ENCODE measurements around the gene CFAP53.
A peak's percentile ranks its signal among the peaks of the same experiment; 100 is the strongest.
"Not testable (repeated sequence)": the region's sequence is repeated elsewhere in the genome, so short reads cannot be mapped to it uniquely, and the experiment has no call there.

Gene CFAP53

GRCh38 chr18:50268022-50268747 lies 1.9 kb upstream of the CFAP53 start:
- peak in 1 of 2 donors; percentile 56 for DNase-seq

DNA sequence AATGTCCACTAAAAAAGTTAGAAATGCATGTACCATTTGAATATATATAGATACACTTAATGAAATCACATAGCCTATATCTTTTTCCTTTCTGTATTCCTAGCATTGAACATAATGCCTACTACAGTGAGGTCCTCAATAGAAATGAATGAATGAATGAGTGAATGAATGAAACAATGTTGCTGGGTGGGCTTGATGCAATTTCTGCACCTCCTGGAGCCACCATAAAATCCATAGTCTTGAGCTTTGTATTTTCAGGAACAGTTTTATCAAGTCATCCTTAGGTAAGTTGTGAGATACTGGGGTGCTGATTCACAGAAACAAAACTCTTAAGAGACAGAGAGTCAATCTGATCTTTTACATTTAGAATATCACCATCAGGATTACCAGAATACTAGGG lies 3.3 kb downstream of the CFAP53 start:
- no peak for DNase-seq

DNA sequence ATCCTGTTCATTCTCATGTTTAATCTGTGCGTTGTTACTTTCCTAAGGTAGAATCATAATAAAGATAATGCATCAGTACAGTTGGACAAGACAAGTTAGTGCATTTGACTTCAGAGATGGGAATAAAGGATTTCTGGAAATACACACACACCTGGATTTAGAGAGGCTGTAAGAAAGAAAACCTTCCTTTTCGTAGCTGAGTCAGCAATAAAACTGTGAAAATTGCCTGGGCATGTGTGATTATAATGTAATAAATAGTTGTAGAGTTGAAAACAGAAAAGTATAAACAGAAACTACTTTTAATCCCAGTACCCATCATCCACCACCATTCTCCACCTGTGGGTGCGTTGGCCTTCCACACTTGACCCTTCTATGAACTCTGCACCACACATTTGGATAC lies 15.4 kb downstream of the CFAP53 start:
- DNase-seq = no peak

GRCh38 chr18:50249576-50249975 lies 16.7 kb downstream of the CFAP53 start:
- DNase-seq = no peak

GRCh38 chr18:50247561-50247960 lies 18.7 kb downstream of the CFAP53 start:
- DNase-seq = no peak

GRCh38 chr18:50241768-50242167 lies 24.5 kb downstream of the CFAP53 start:
- DNase-seq = not testable (repeated sequence)

DNA sequence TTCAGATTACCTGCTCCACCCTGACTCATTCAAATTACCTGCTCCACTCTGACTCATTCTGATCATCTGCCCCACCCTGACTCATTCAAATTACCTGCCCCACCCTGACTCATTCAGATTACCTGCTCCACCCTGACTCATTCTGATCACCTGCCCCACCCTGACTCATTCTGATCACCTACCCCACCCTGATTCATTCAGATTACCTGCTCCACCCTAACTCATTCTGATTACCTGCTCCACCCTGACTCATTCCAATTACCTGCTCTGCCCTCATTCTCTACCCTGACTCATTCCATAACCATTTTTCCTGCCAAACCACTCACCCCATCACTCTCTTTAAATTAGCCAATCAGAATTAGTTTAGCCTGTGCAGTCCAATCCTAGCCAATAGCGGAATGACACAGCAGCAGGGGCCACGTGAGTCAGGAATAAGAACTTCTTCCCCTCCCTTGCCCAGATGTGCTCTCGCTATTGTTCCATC lies 26.2 kb downstream of the CFAP53 start:
- no peak for DNase-seq

DNA sequence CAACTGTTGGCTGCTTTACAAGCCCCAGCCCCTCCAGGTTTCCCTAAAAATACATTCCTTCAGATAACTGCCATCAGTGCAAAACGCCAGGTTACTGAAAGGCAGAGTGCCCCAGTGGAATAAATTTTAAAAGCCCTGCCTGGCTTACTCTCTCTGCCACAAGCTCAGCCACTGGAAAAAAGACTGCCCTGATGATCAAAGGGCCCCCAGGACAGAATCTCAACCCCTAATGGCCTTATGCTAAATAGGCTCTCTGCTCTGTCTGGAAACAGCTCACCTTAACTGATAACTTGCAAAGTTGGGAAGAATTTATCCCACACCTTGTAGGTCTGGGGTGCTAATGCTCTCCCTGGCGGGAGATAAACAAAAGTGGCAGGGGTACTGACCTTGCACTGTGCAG lies 33.9 kb downstream of the CFAP53 start:
- DNase-seq = no peak

- no peak for DNase-seq
Measured at GRCh38 chr18:50231621-50232020, 34.7 kb downstream of the CFAP53 start.

DNA sequence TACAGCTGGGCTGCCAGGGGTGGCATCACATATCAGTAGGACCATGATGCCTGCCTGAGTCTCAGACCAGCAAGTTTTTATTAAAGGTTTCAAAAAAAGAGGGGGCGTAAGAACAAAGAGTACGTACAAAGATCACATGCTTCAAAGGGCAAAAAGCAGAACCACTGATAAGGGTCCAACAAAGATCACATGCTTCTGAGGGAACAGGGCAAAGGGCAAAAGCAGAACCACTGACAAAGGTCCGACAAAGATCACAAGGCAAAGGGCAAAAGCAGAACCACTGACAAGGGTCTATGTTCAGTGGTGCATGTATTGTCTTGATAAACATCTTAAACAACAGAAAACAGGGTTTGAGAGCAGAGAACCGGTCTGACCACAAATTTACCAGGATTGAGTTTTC lies 46.0 kb downstream of the CFAP53 start:
- DNase-seq = not testable (repeated sequence)

GRCh38 chr18:50218432-50219197 lies 47.7 kb downstream of the CFAP53 start:
- peak in 1 of 2 donors; percentile 1 for DNase-seq

DNA sequence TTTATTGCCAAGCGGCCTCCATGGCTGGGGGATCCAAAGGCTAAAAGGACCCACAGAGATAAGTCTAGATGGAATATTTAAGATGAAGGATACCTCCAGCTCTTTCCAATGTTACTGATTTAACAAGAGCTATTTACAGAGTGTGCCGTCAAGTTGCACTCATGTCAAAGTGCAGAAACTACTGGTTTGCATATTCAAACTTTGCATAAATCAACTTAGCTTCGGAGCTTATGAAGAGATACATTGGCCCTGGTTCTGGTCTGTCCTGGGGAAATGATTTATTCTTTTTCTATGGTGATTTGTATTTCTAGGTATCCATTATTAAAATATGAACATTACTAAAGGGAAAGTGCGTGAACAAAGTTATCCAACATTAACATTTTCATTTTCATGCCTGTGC lies 57.0 kb downstream of the CFAP53 start:
- no peak for DNase-seq

DNA sequence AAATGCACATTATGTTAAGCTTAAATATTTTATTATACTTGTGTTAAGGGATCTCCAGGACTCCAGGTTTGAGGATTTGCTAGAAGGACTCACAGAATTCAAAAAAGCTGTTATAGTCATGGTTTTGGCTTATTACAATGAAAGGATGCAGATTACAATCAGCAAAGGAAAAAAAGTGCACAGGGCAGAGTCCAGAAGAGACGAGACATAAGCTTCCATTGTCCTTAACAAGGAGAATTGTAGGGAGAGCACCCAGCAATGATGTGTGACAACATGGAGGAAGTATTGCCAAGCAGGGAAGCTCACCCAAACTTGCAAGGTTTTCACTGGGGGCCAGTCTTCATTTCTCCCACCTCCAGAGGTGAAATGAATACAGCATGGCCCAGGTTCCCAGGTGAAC lies 58.6 kb downstream of the CFAP53 start:
- DNase-seq = no peak

DNA sequence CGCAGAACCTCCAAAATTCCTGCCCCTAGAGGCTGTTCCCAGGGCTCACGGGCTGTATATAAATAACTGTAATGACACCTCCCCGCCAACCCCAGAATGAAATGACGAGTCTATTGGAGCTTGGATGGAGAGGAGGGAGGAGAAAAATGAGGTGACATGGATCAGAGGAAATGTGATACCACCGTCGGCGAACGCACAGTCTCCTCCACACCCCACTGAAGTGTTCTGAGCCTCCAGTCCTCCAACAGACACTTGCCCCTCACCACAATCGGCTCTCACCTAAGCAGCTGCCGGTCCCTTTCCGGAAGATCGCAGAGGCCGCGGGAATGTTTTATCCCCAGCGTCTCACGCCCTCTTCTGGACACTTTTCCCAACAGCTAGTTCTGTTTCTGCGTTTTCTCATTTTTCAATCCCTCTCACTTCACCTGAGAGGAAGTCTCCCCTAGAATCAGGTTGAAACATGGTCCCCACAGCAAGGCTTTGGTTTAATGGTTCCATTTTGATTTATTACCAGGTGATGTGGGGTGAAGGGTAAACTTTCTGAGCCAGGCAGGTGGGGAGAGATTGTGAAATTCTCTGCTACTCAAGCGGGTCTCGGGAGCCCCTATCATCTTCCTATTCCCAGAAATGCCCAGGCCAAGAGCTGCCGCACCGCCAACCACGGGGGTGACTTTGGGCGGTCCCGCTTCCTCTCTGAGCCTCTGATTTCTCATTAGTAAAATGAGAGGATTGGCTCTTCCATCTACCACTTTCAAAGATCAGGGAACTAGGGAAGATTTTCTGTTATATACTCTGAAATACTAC lies 62.3 kb downstream of the CFAP53 start:
- DNase-seq = peak; percentile 39 to 45

GRCh38 chr18:50201476-50202018 lies 64.7 kb downstream of the CFAP53 start:
- DNase-seq = no peak

- no peak for DNase-seq
Measured at GRCh38 chr18:50199921-50200320, 66.4 kb downstream of the CFAP53 start.

DNA sequence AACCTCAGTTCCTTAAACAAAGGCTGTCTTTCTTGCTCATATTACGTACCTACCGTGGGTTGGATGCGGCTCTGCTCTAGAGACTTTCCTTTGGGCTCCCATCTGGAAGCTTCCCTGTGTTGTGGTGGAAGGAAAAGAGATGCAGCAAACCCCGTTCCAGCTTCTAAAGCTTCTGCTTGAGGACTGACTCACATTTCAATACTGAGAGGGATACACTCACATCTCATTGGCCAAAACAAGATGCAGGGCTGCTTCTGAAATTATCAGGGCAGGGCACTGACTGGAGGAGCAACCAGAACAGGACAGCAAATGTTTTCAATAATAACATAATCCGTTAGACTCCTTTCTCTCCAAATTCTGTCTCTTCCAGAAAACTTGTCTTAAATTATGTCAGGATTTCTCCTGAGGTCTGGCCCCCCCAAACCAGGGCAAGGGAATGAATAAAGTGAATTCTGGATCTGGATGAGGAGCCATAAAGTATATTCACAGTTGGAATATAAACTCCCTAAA lies 66.9 kb downstream of the CFAP53 start:
- DNase-seq = no peak

DNA sequence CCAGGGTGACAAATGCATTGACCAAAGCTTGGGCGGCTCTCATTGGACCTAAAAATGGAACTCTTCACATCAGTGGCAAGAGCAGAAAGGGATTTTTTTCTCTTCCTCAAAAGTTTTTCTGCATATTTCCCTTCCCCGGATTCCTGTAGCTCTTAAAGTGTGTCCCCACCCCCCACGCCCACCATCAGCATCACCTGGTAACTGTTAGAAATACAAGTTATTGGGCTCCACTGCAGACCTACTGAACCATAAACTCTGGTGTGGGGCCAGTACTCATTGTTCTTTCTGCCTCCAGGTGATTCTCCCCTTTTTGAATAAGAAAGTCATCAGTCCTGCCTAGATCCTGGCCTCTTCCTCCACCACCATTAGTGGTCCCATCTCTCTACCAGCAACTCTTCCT lies 70.0 kb downstream of the CFAP53 start:
- DNase-seq = no peak

GRCh38 chr18:50195689-50196088 lies 70.6 kb downstream of the CFAP53 start:
- DNase-seq = no peak

DNA sequence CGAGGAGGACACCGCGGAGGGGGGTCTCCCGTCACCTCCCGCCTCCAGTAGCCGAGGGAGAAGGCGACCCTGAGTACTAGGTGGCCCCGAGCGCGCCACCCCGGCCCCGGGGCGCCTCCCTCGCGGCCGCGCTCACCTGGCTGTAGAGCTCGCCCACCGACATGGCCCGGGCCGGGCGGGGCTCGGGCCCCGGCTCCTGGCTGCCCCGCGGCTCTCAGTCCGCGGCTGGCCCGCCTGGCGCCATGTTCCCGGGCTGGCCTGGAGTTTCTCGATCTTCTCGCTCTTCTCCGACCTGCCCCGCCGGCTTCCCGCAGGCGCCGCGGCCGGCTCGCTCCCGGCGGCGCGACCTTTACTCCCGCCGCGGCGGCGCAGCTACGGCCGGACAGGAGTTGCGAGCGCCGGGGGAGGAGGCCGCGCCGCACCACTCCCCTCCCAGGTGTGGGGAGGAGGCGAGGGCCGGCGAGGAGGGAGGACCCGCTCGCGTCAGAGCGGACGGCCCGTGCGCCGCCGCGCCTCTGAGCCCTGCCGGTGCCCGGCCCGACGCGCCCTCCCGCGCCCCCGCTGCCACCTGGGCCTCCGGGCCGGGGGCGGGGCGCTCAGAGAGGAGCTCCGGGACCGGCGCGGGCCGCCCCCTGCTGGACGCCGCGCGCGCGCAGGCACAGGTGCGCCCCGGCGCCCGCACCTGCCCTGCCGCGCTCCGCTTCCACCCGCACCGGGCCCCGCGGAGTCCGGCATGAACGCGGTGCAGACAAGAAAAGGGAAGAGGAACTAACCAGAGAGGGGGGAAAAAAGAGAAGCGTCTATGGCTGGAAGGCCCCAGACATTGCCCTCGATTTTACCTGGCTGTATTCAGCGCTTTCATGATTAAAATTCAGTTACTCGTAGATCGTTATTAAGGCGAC lies 71.4 kb downstream of the CFAP53 start, which contains the start of gene MYO5B:
Gene MYO5B, minus strand, starts transcription at position 517 of the 902 bp plus-strand sequence. Its CDS starts 354 bp downstream, at position 163.
- no peak for DNase-seq

DNA sequence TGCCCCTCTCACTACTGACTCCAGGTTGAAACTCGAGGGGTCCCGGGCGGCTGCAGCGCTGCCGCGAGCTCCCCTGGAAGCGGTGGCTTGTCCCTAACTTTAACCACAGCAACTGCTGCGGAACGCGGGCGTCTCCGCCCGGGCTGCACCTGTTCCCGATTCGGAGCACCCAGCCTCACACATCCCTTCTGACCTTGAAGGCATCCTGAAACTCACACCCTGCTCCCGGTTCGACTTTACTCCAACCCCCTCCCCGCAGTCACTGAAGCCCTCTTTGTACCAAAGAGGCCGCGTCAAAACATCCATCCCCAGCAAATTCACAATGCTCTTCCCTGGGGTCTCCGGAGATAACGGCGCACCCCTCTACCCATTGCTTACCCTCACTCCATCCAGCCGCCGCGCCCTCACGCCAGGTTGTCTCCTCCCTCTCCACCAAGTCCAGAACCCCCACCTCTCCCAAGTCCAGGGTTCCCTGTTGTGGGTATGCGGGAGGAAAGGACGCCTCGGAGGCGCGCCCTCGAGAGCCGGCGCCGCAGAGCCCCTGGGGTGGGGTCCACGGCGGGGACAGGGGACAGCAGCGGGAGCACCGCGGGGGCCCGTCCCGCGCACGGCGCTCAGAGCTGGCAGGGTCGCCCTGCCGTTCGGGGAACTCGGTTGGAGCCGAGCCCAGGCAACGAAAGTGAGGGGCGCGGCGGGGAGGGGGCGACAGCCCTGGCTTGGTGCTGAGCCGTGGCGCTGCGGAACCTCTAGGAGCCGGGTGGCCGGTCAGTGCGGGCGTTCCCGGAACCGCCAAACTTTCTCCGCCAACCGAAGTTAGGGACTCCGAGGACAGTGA lies 72.3 kb downstream of the CFAP53 start:
- no peak for DNase-seq
